H1 (cell line): ENCODE results near the gene CAMKMT. TPM values are rescaled to one million over a fixed set of nuclear protein-coding genes. Genes with fewer than 3 reads are reported as not detected.

ENCODE experiments used
- CTCF ChIA-PET: fragments of 300-600 bp; sonication (Branson Sonifier 250); formaldehyde crosslinking; loops from one replicate; lab custom pipeline; 2021; ENCODE audit not compliant: partially characterized antibody; lab: Charles Lee
- POLR2A ChIA-PET: fragments of 300-600 bp; sonication (Branson Sonifier 250); formaldehyde crosslinking; loops from one replicate; lab custom pipeline; 2021; ENCODE audit warnings: inconsistent platforms; ENCODE audit not compliant: partially characterized antibody; lab: Charles Lee
- DNase-seq, 2 experiments: peaks; one replicate each; pipeline versions ENCODE4 v3.0.0 to v3.0.0-alpha.2; 2010 to 2022; ENCODE audit warnings: low spot score in 2 of 2, low read depth in 1 of 2, mixed read lengths in 1 of 2
- FAIRE-seq: peaks from 2 replicates; lab custom pipeline; 2011; peaks lifted over from hg19 to GRCh38; lab: Jason Lieb, UNC
- H2AFZ ChIP-seq: 2 replicates; pipeline ENCODE4 v1.8.1; 2012; ENCODE audit warnings: low read length, inconsistent platforms
- H2AK5ac ChIP-seq: 2 replicates; pipeline ENCODE4 v1.6.1; 2013; ENCODE audit warnings: low read depth, low read length
- H2BK120ac ChIP-seq: replicated peaks from 2 replicates; pipeline ENCODE3; 2013; ENCODE audit warnings: low read depth, low read length, inconsistent platforms
- H2BK12ac ChIP-seq: 2 replicates; pipeline ENCODE4 v1.6.1; 2013; ENCODE audit warnings: low read depth, low read length
- H2BK15ac ChIP-seq: 2 replicates; pipeline ENCODE4 v1.6.1; 2013; ENCODE audit warnings: low read length
- H2BK20ac ChIP-seq: 2 replicates; pipeline ENCODE4 v1.6.1; 2013; ENCODE audit warnings: low read length
- H2BK5ac ChIP-seq: 2 replicates; pipeline ENCODE4 v1.6.1; 2013; ENCODE audit warnings: low read depth, low read length
- H3K14ac ChIP-seq: 2 replicates; pipeline ENCODE4 v1.6.1; 2013; ENCODE audit warnings: inconsistent platforms; ENCODE audit not compliant: insufficient read length
- H3K18ac ChIP-seq: 2 replicates; pipeline ENCODE4 v1.6.1; 2013; ENCODE audit warnings: low read length; ENCODE audit errors: extremely low read depth
- H3K23ac ChIP-seq: 2 replicates; pipeline ENCODE4 v1.6.1; 2013; ENCODE audit warnings: inconsistent platforms; ENCODE audit not compliant: insufficient read length
- H3K23me2 ChIP-seq: 2 replicates; pipeline ENCODE4 v1.6.1; 2013; ENCODE audit warnings: low read depth, low read length
- H3K27ac ChIP-seq: 2 replicates; pipeline ENCODE4 v1.6.1; 2011; ENCODE audit warnings: low read depth, low read length, inconsistent platforms
- H3K27me3 ChIP-seq, 4 experiments: replicated peaks in 1 of 4; 1 replicate in 1 of 4; 2 replicates in 3 of 4; pipeline versions ENCODE4 v1.6.1 to v1.8.1; 2011 to 2013; ENCODE audit warnings: low read length in 3 of 4, mild to moderate bottlenecking in 3 of 4, inconsistent platforms in 2 of 4, mixed read lengths in 2 of 4, moderate library complexity in 1 of 4; ENCODE audit not compliant: control insufficient read depth in 3 of 4, insufficient read depth in 3 of 4; ENCODE audit errors: extremely low read depth in 1 of 4
- H3K36me3 ChIP-seq, 4 experiments: 2 replicates each; pipeline versions ENCODE4 v1.6.1 to v1.8.1; 2011 to 2013; ENCODE audit warnings: mild to moderate bottlenecking in 4 of 4, low read length in 3 of 4, moderate library complexity in 2 of 4, control low read depth in 1 of 4, inconsistent platforms in 1 of 4; ENCODE audit not compliant: insufficient read depth in 4 of 4, control insufficient read depth in 2 of 4
- H3K4ac ChIP-seq: replicated peaks from 2 replicates; pipeline ENCODE3; 2013; ENCODE audit warnings: low read length, low read depth, mixed read lengths, inconsistent platforms; ENCODE audit not compliant: insufficient read length
- H3K4me1 ChIP-seq, 4 experiments: replicated peaks in 1 of 4; 1 replicate in 1 of 4; 2 replicates in 3 of 4; pipeline versions ENCODE4 v1.6.1 to v1.8.1; 2011 to 2013; ENCODE audit warnings: low read length in 3 of 4, inconsistent platforms in 2 of 4, mixed read lengths in 1 of 4; ENCODE audit not compliant: insufficient read depth in 4 of 4, control insufficient read depth in 3 of 4
- H3K4me2 ChIP-seq, 2 experiments: 2 replicates each; pipeline versions ENCODE4 v1.6.1 to v1.8.1; 2011 to 2013; ENCODE audit warnings: low read depth in 2 of 2, low read length in 2 of 2, control low read depth in 1 of 2, inconsistent platforms in 1 of 2, mild to moderate bottlenecking in 1 of 2; ENCODE audit not compliant: insufficient read depth in 1 of 2
- H3K4me3 ChIP-seq, 4 experiments: fragments of 200-600, 300-600 bp in 1 of 4; sonication (generic), shearing (Covaris generic), sonication (Bioruptor Twin) in 1 of 4; 2 replicates each; pipeline versions ENCODE4 v1.5.1 to v1.8.1; 2011 to 2016; ENCODE audit warnings: low read length in 4 of 4, low read depth in 3 of 4, control low read depth in 2 of 4, inconsistent platforms in 2 of 4, mild to moderate bottlenecking in 2 of 4, mixed read lengths in 1 of 4, moderate library complexity in 1 of 4; ENCODE audit not compliant: insufficient read depth in 2 of 4; ENCODE audit errors: extremely low read depth in 1 of 4
- H3K56ac ChIP-seq: replicated peaks from 2 replicates; pipeline ENCODE3; 2013; ENCODE audit warnings: low read depth, mild to moderate bottlenecking, mixed read lengths, low read length, inconsistent platforms; ENCODE audit not compliant: insufficient read length
- H3K79me1 ChIP-seq: 2 replicates; pipeline ENCODE4 v1.6.1; 2013; ENCODE audit warnings: low read depth, low read length, control low read depth
- H3K79me2 ChIP-seq, 2 experiments: 2 replicates each; pipeline versions ENCODE4 v1.6.1 to v1.8.1; 2012 to 2013; ENCODE audit warnings: low read length in 2 of 2, mild to moderate bottlenecking in 2 of 2, inconsistent platforms in 1 of 2; ENCODE audit not compliant: insufficient read depth in 2 of 2, control insufficient read depth in 1 of 2
- H3K9ac ChIP-seq, 4 experiments: replicated peaks in 1 of 4; 1 replicate in 1 of 4; 2 replicates in 3 of 4; pipeline versions ENCODE4 v1.6.1 to v1.8.1; 2011 to 2013; ENCODE audit warnings: low read depth in 3 of 4, low read length in 3 of 4, control low read depth in 2 of 4, mild to moderate bottlenecking in 2 of 4, moderate library complexity in 2 of 4, inconsistent platforms in 1 of 4; ENCODE audit errors: extremely low read depth in 1 of 4
- H3K9me3 ChIP-seq, 2 experiments: 2 replicates each; pipeline versions ENCODE4 v1.6.1 to v1.8.1; 2012 to 2013; ENCODE audit warnings: mild to moderate bottlenecking in 2 of 2, moderate library complexity in 2 of 2, control low read depth in 1 of 2, inconsistent platforms in 1 of 2, low read depth in 1 of 2, low read length in 1 of 2, mixed read lengths in 1 of 2; ENCODE audit not compliant: insufficient read depth in 2 of 2
- H4K20me1 ChIP-seq, 2 experiments: replicated peaks in 1 of 2; 2 replicates each; pipeline versions ENCODE3 to v1.8.1; 2011 to 2013; ENCODE audit warnings: inconsistent platforms in 2 of 2, low read length in 2 of 2, mild to moderate bottlenecking in 1 of 2; ENCODE audit not compliant: insufficient read depth in 2 of 2, control insufficient read depth in 1 of 2
- H4K5ac ChIP-seq: 2 replicates; pipeline ENCODE4 v1.6.1; 2013; ENCODE audit warnings: low read length, low read depth, mixed read lengths, inconsistent platforms; ENCODE audit not compliant: insufficient read length
- H4K8ac ChIP-seq: 2 replicates; pipeline ENCODE4 v1.8.0; 2013; ENCODE audit warnings: mild to moderate bottlenecking, moderate library complexity, low read length, inconsistent platforms; ENCODE audit not compliant: insufficient read depth; ENCODE audit errors: extremely low read depth
- H4K91ac ChIP-seq: replicated peaks from 2 replicates; pipeline ENCODE3; 2013; ENCODE audit warnings: low read length, mixed read lengths, inconsistent platforms; ENCODE audit not compliant: insufficient read length
- ATF3 ChIP-seq: IDR thresholded peaks from 2 replicates; pipeline ENCODE4 v1.6.1; 2011; ENCODE audit warnings: low read depth, mild to moderate bottlenecking, low read length; ENCODE audit not compliant: insufficient read depth
- BRCA1 ChIP-seq: IDR thresholded peaks from 2 replicates; pipeline ENCODE4 v1.6.1; 2012; ENCODE audit warnings: low read depth, low read length, improper control_type of control experiment
- EGR1 ChIP-seq: IDR thresholded peaks from 2 replicates; pipeline ENCODE4 v1.6.1; 2011; ENCODE audit warnings: low read depth, low read length, borderline replicate concordance
- FOSL1 ChIP-seq: IDR thresholded peaks from 2 replicates; pipeline ENCODE4 v1.6.1; 2011; ENCODE audit warnings: mild to moderate bottlenecking, low read depth, low read length, moderate library complexity; ENCODE audit not compliant: insufficient read depth
- HDAC2 ChIP-seq, 2 experiments: fragments of 300-600 bp in 1 of 2; sonication (generic) in 1 of 2; IDR thresholded peaks; 2 replicates each; pipeline ENCODE4 v1.6.1; 2011 to 2012; ENCODE audit warnings: low read depth in 2 of 2, low read length in 2 of 2, mild to moderate bottlenecking in 2 of 2, moderate library complexity in 2 of 2, borderline replicate concordance in 1 of 2, inconsistent platforms in 1 of 2
- HDAC6 ChIP-seq: IDR thresholded peaks from one replicate; pipeline ENCODE4 v1.7.1; 2012; ENCODE audit warnings: low read depth, mild to moderate bottlenecking, inconsistent platforms, low read length, moderate library complexity
- MAFK ChIP-seq: IDR thresholded peaks from 2 replicates; pipeline ENCODE4 v1.6.1; 2012; ENCODE audit warnings: low read depth, mild to moderate bottlenecking, improper control_type of control experiment, low read length
- SAP30 ChIP-seq: fragments of 300-600 bp; sonication (generic); IDR thresholded peaks from 2 replicates; pipeline ENCODE4 v1.7.1; 2012; ENCODE audit warnings: low read length, moderate library complexity, mild to moderate bottlenecking, inconsistent platforms; ENCODE audit not compliant: insufficient read depth, insufficient replicate concordance
- SIRT6 ChIP-seq: IDR thresholded peaks from one replicate; pipeline ENCODE4 v1.7.1; 2012; ENCODE audit warnings: low read length, inconsistent platforms
- SP1 ChIP-seq: IDR thresholded peaks from 2 replicates; pipeline ENCODE4 v1.6.1; 2011; ENCODE audit warnings: low read depth, low read length
- SRF ChIP-seq: IDR thresholded peaks from 2 replicates; pipeline ENCODE4 v1.6.1; 2011; ENCODE audit warnings: mild to moderate bottlenecking, low read depth, low read length, moderate library complexity
- TAF1 ChIP-seq: IDR thresholded peaks from 2 replicates; pipeline ENCODE4 v1.6.1; 2011; ENCODE audit warnings: mild to moderate bottlenecking, low read depth, low read length
- YY1 ChIP-seq: IDR thresholded peaks from 2 replicates; pipeline ENCODE4 v1.6.1; 2011; ENCODE audit warnings: low read depth, mild to moderate bottlenecking, low read length
- WGBS, 2 experiments: shearing (Covaris generic) in 1 of 2; methylation state at CpG; one replicate each; pipeline versions ENCODE4 v1.1.6 to v1.1.7; 2013 to 2015; ENCODE audit warnings: low lambda C conversion rate in 2 of 2, mixed read lengths in 2 of 2, inconsistent platforms in 1 of 2, low coverage in 1 of 2, missing lambda C conversion rate in 1 of 2; ENCODE audit not compliant: insufficient replicate concordance in 2 of 2, insufficient coverage in 1 of 2, insufficient read length in 1 of 2; ENCODE audit errors: extremely low coverage in 1 of 2, missing lambda C conversion rate in 1 of 2; 5-methylcytosine and 5-hydroxymethylcytosine counted together
- polyA plus RNA-seq, 7 experiments: library from polyadenylated mRNA; depleted of rRNA in 3 of 7; stranded (reverse) in 5 of 7; unstranded in 2 of 7; fragments of >200 nt in 5 of 7; fragments of 200-250 nt in 2 of 7; gene quantifications; 1 replicate in 5 of 7; 2 replicates in 1 of 7; 4 replicates in 1 of 7; pipeline versions ENCODE4 v1.2.1 to v1.2.3, GENCODE V29; 2011 to 2013; ENCODE audit warnings: missing spikeins in 2 of 7, mixed read lengths in 2 of 7
- total RNA-seq: library from RNA; stranded (reverse); fragmentation: NEBNext Ultra II Directional; extraction: Animal tissue kit (Norgen Biotek cat#: 25700); gene quantifications from 2 replicates; pipeline ENCODE4 v1.2.1, GENCODE V29; 2021
- TF ChIP-seq, protein P1 (sequence below): IDR thresholded peaks from 2 replicates; pipeline ENCODE4 v1.6.1; 2012; ENCODE audit warnings: inconsistent platforms

The CAMKMT gene
- total and polyA plus RNA-seq, 2 of the 8 experiments (the other 6 are each of a cell fraction or from before 2014, with no cell fraction given): 14.7 to 22.4 TPM

DNA sequence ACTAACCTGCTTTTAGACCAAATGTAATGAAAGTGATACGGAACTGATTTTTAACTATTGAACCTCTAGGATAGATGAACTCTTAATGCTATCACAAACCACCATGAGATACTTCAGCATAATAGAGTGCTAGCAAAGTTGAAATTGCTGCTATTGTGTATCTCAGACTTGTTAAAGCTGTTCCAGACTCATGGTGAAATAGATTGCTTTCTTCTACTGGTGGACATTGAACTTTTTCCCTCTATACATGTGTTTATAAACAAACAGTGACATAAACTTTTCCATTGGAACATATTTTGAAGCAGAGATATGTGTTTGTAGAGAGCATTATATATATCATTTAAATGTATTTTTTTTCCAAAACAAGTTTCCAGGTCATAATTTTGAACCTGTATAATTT is 157.3 kb downstream of the CAMKMT start:
- POLR2A ChIA-PET: no interaction called here
- H2BK12ac ChIP-seq: no peak overlapping the region
- no peak overlapping the region for H2BK5ac ChIP-seq
- no peak overlapping the region for H4K5ac ChIP-seq
- DNase-seq: no peak
- H3K79me2 ChIP-seq: no peaks in the 10 kb centered on the region
- H2AK5ac ChIP-seq: no peak overlapping the region
- H3K18ac ChIP-seq: no peak overlapping the region
- H3K36me3 ChIP-seq: 0 out of 8 replicates have a peak, but pooled peaks cover 0 to 3% (median 0%) of the 10 kb centered on the region in 4 experiments
- H3K9me3 ChIP-seq: peaks cover 13 to 14% of the 10 kb centered on the region in 2 experiments
- no peak overlapping the region for H2AFZ ChIP-seq
- H4K20me1 ChIP-seq: no peaks in the 10 kb centered on the region
- H3K56ac ChIP-seq: no peak overlapping the region
- H3K9ac ChIP-seq: no peak overlapping the region
- 96% methylated on average over 1 of the region's 1 CpG; no CpG with 5 or more reads in 1 of the 2 experiments for WGBS, 2 experiments
- no peak overlapping the region for H3K4ac ChIP-seq
- H3K4me2 ChIP-seq: no peak overlapping the region
- no peaks in the 10 kb centered on the region for H3K79me1 ChIP-seq
- no peak for FAIRE-seq
- CTCF ChIA-PET: no interaction called here
- no peak overlapping the region for H3K4me3 ChIP-seq
- H2BK20ac ChIP-seq: no peak overlapping the region
- no peak overlapping the region for H4K8ac ChIP-seq
- H2BK15ac ChIP-seq: no peak overlapping the region
- H4K91ac ChIP-seq: no peak overlapping the region
- H3K27ac ChIP-seq: no peak overlapping the region
- H3K23ac ChIP-seq: no peak overlapping the region
- no peaks in the 10 kb centered on the region for H3K27me3 ChIP-seq
- peaks cover 0 to 3% (median 0%) of the 10 kb centered on the region in 4 experiments; a peak in 1 of 7 replicates for H3K4me1 ChIP-seq
- H3K14ac ChIP-seq: no peak overlapping the region
- no peaks in the 10 kb centered on the region for H3K23me2 ChIP-seq
- H2BK120ac ChIP-seq: no peak overlapping the region
- TF ChIP-seq SAP30: no peak
- no peak for TF ChIP-seq EGR1
- TF ChIP-seq BRCA1: no peak
- TF ChIP-seq ATF3: no peak
- TF ChIP-seq, protein P1, sequence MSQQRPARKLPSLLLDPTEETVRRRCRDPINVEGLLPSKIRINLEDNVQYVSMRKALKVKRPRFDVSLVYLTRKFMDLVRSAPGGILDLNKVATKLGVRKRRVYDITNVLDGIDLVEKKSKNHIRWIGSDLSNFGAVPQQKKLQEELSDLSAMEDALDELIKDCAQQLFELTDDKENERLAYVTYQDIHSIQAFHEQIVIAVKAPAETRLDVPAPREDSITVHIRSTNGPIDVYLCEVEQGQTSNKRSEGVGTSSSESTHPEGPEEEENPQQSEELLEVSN: no peak
- TF ChIP-seq MAFK: no peak
- no peak for TF ChIP-seq FOSL1
- TF ChIP-seq HDAC6: no peak
- TF ChIP-seq HDAC2 (IDR thresholded peaks at IDR 0.05; ENCODE audit: borderline replicate concordance in 1 of 2, low read depth in 2 of 2, low read length in 2 of 2): no peak
- TF ChIP-seq SP1: no peak
- TF ChIP-seq TAF1: no peak
- no peak for TF ChIP-seq SRF
- TF ChIP-seq SIRT6: no peak
- no peak for TF ChIP-seq YY1
